Endodermal cell (in vitro differentiated cells): ENCODE measurements around the gene ZP3. TPM values are rescaled to one million over a fixed set of nuclear protein-coding genes. Genes with fewer than 3 reads are reported as not detected.

Source experiments
- DNase-seq: peaks from one replicate; pipeline ENCODE4 v3.0.0-alpha.2; 2017
- H3K27ac ChIP-seq: 2 replicates; pipeline ENCODE4 v1.5.1; 2013; ENCODE audit warnings: mild to moderate bottlenecking, low read depth, low read length, moderate library complexity
- H3K27me3 ChIP-seq: 2 replicates; pipeline ENCODE4 v1.6.1; 2013; ENCODE audit warnings: mild to moderate bottlenecking, low read length, moderate library complexity; ENCODE audit not compliant: insufficient read depth, control insufficient read depth, poor library complexity, severe bottlenecking
- H3K36me3 ChIP-seq: 2 replicates; pipeline ENCODE4 v1.7.0; 2013; ENCODE audit warnings: mild to moderate bottlenecking, low read length, moderate library complexity; ENCODE audit not compliant: control insufficient read depth, insufficient read depth
- H3K4me1 ChIP-seq: one replicate; pipeline ENCODE4 v1.7.0; 2013; ENCODE audit warnings: low read length; ENCODE audit not compliant: control insufficient read depth, insufficient read depth
- H3K4me3 ChIP-seq: 2 replicates; pipeline ENCODE4 v1.5.1; 2013; ENCODE audit warnings: mild to moderate bottlenecking, low read length, moderate library complexity
- H3K9ac ChIP-seq: 2 replicates; pipeline ENCODE4 v1.6.1; 2013; ENCODE audit warnings: mild to moderate bottlenecking, low read length, moderate library complexity; ENCODE audit not compliant: poor library complexity, severe bottlenecking; ENCODE audit errors: extremely low read depth
- H3K9me3 ChIP-seq: 2 replicates; pipeline ENCODE4 v1.6.1; 2013; ENCODE audit warnings: mild to moderate bottlenecking, low read length, moderate library complexity; ENCODE audit not compliant: control insufficient read depth
- H3K27ac Mint-ChIP-seq: 2 replicates; pipeline ENCODE4 v1.8.0; 2020; ENCODE audit warnings: mixed read lengths
- H3K27me3 Mint-ChIP-seq: 2 replicates; pipeline ENCODE4 v1.8.0; 2021; ENCODE audit warnings: mild to moderate bottlenecking, mixed read lengths; ENCODE audit not compliant: insufficient read depth
- H3K36me3 Mint-ChIP-seq: 2 replicates; pipeline ENCODE4 v1.8.0; 2020; ENCODE audit warnings: low read depth, mixed read lengths
- H3K4me1 Mint-ChIP-seq: 2 replicates; pipeline ENCODE4 v1.8.0; 2020; ENCODE audit warnings: mixed read lengths
- H3K4me3 Mint-ChIP-seq: 2 replicates; pipeline ENCODE4 v1.8.0; 2020; ENCODE audit warnings: mild to moderate bottlenecking, moderate library complexity, mixed read lengths
- H3K9me3 Mint-ChIP-seq: 2 replicates; pipeline ENCODE4 v1.8.0; 2020; ENCODE audit warnings: mild to moderate bottlenecking, mixed read lengths
- WGBS, 2 experiments: methylation state at CpG; one replicate each; pipeline versions ENCODE4 v1.1.5 to v1.1.7; 2013; ENCODE audit warnings: missing lambda C conversion rate in 2 of 2, mixed read lengths in 1 of 2; ENCODE audit not compliant: insufficient coverage in 1 of 2, insufficient read length in 1 of 2; 5-methylcytosine and 5-hydroxymethylcytosine counted together
- total RNA-seq, 2 donors: library from RNA; stranded (reverse); fragmentation: NEBNext Ultra II Directional in 1 of 2; extraction: Animal tissue kit (Norgen Biotek cat#: 25700) in 1 of 2; gene quantifications; 2 replicates in 1 of 2; 3 replicates in 1 of 2; pipeline ENCODE4 v1.2.1, GENCODE V29; 2021
- TF ChIP-seq, protein P1 (sequence below): fragments of 200-600 bp; sonication (generic); conservative IDR thresholded peaks from 2 replicates; pipeline ENCODE4 v1.5.0; 2021; ENCODE audit warnings: antibody characterized with exemption, mild to moderate bottlenecking

ZP3 gene
- total RNA-seq, 2 donors from 2014 or later, result 0.53 to 2.3 TPM

- no peak overlapping the region for H3K4me3 Mint-ChIP-seq
- Histone ChIP-seq H3K9ac (no peak overlapping the region), H3K4me1 (no peaks in the 10 kb centered on the region), H3K9me3 (no peaks in the 10 kb centered on the region), H3K27me3 (no peaks in the 10 kb centered on the region), H3K4me3 (no peak overlapping the region), H3K27ac (no peak overlapping the region), H3K36me3 (no peaks in the 10 kb centered on the region)
- no peak for DNase-seq
- H3K27ac Mint-ChIP-seq, result no peak overlapping the region
- H3K9me3 Mint-ChIP-seq, result no peaks in the 10 kb centered on the region
- TF ChIP-seq, protein P1, sequence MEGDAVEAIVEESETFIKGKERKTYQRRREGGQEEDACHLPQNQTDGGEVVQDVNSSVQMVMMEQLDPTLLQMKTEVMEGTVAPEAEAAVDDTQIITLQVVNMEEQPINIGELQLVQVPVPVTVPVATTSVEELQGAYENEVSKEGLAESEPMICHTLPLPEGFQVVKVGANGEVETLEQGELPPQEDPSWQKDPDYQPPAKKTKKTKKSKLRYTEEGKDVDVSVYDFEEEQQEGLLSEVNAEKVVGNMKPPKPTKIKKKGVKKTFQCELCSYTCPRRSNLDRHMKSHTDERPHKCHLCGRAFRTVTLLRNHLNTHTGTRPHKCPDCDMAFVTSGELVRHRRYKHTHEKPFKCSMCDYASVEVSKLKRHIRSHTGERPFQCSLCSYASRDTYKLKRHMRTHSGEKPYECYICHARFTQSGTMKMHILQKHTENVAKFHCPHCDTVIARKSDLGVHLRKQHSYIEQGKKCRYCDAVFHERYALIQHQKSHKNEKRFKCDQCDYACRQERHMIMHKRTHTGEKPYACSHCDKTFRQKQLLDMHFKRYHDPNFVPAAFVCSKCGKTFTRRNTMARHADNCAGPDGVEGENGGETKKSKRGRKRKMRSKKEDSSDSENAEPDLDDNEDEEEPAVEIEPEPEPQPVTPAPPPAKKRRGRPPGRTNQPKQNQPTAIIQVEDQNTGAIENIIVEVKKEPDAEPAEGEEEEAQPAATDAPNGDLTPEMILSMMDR, result no peak
- H3K36me3 Mint-ChIP-seq, result no peaks in the 10 kb centered on the region
- peaks cover 11% of the 10 kb centered on the region for H3K4me1 Mint-ChIP-seq
- H3K27me3 Mint-ChIP-seq, result no peaks in the 10 kb centered on the region
- 92 to 100% methylated on average over 1 to 4 of the region's 4 CpGs for WGBS, 2 experiments
Observed at GRCh38 chr7:76426246-76426645, 1.5 kb downstream of the ZP3 start.

DNA sequence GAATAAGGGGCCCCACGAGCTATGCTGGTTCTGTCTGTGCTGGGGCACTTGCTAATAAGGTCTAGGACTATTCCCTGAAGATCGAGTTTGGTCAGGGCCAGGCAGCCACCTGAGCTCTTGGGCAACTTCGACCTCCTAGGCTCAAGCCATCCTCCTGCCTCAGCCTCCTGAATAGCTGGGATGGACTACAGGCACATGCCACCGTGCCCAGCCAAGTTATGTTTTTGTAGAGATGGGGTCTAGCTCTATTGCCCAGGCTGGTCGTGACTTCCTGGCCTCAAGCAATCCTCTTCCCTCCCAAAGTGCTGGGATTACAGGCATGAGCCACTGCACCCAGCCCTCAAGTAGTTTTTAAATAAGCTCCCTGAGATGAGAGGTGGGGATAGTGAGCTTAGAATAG is 2.9 kb downstream of the ZP3 start:
- H3K4me1 Mint-ChIP-seq, result peaks cover 11% of the 10 kb centered on the region
- TF ChIP-seq, protein P1, result no peak
- DNase-seq, result no peak

DNA sequence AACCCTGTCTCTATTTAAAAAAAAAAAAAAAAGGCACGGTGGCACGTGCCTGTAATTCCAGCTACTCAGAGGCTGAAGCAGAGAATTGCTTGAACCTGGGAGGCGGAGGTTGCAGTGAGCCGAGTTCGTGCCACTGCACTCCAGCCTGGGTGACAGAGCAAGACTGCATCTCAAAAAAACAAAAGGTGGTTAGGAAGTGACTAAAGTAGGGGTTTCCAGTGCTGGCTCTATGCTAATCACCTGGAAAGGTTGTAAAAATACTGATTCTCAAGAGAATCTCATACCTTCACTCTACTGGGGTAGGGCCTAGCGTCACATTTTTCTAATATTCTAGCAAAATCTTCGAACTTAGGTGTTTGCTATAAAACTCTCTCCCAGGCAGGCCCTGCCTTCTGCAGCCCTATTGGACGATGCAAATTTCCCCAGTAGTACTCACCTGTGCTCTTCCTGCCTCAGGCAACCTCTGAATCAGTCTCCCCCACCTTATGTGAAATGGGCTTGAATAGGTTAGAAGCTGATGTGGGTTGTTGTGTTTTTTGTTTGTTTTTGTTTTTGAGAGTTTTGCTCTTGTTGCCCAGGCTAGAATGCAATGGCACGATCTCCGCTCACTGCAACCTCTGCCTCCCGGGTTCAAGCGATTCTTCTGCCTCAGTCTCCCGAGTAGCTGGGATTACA is 3.5 kb downstream of the ZP3 start:
- H3K9me3 ChIP-seq, result no peaks in the 10 kb centered on the region
- TF ChIP-seq, protein P1, result no peak
- Mint-ChIP-seq H3K27ac (no peak overlapping the region), H3K4me3 (no peak overlapping the region), H3K27me3 (no peaks in the 10 kb centered on the region), H3K4me1 (peaks cover 9% of the 10 kb centered on the region), H3K9me3 (no peaks in the 10 kb centered on the region), H3K36me3 (no peaks in the 10 kb centered on the region)
- no peaks in the 10 kb centered on the region for H3K4me1 ChIP-seq
- no peaks in the 10 kb centered on the region for H3K27me3 ChIP-seq
- no peak overlapping the region for H3K27ac ChIP-seq
- H3K4me3 ChIP-seq, result no peak overlapping the region
- DNase-seq, result no peak
- no peak overlapping the region for H3K9ac ChIP-seq
- 89 to 91% methylated on average over 8 to 13 of the region's 13 CpGs for WGBS, 2 experiments
- no peaks in the 10 kb centered on the region for H3K36me3 ChIP-seq

More for the DNA sequence above, 2.9 kb downstream of the ZP3 start:
- Histone ChIP-seq H3K9me3 (no peaks in the 10 kb centered on the region), H3K36me3 (no peaks in the 10 kb centered on the region), H3K4me3 (no peak overlapping the region), H3K27me3 (no peaks in the 10 kb centered on the region), H3K4me1 (no peaks in the 10 kb centered on the region), H3K27ac (no peak overlapping the region), H3K9ac (no peak overlapping the region)
- H3K9me3 Mint-ChIP-seq, result no peaks in the 10 kb centered on the region
- no peaks in the 10 kb centered on the region for H3K27me3 Mint-ChIP-seq
- H3K4me3 Mint-ChIP-seq, result no peak overlapping the region
- 85 to 96% methylated on average over 4 to 5 of the region's 5 CpGs for WGBS, 2 experiments
- no peak overlapping the region for H3K27ac Mint-ChIP-seq
- H3K36me3 Mint-ChIP-seq, result no peaks in the 10 kb centered on the region
